Body of pancreas (tissue), 4 donors: ENCODE measurements around the gene CAPZB.

Experiments used
- CTCF ChIP-seq, 7 experiments: fragments of 450-650 bp in 4 of 7; fragments of 200-600 bp in 3 of 7; sonication (generic) in 3 of 7; IDR thresholded peaks; one replicate each; pipeline ENCODE4 v1.5.1; 2016 to 2019; ENCODE audit warnings: antibody characterized with exemption in 7 of 7
- POLR2A ChIP-seq, 3 donors: fragments of 450-650 bp; IDR thresholded peaks; one replicate each; pipeline ENCODE4 v1.6.1; 2016; ENCODE audit warnings: antibody characterized with exemption in 3 of 3, mild to moderate bottlenecking in 2 of 3

DNA sequence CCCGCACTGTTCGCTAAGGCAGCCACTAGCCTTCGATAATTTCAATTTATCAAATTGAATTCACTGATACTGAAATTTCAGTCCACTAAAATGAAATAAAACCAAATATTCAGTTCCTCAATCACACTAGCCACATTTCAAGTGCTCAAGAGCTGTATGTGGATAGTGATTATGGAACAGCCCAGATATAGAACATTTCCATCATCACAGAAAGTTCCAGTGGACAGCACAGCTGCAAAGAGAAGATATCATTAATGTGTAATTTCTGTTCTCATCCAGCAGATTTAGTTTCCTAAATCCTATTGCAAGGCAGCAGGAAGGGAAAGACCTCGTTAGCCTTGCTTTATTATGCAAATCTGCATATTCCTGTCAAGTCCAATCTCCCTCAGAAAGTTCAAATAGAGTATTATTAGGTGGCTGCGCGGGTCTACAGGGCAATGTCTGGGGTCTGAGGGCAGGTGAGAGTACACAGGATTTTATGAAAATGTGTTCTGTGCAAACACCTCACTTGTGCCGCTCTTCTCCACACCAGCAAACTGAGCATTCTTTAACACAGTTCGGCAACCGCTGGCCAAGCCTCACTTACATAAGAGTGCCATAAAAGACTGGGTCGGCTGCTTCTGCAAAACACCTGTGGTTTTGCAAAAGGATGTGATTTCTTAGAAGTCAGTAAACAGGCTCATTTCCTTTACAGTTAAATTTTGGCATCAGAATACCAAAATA is 22.4 kb downstream of the CAPZB start:
- no peak for TF ChIP-seq POLR2A (IDR thresholded peaks at IDR 0.05)
- TF ChIP-seq CTCF (IDR thresholded peaks at IDR 0.05) = no peak
